Activated naive CD4-positive, alpha-beta T cell treated with anti-CD3 and anti-CD28 coated beads, Interleukin-2, amount 50 U/mL, for 16 hours (primary cell): ENCODE data around the gene JAML.
"Not testable (repeated sequence)": the region's sequence is repeated elsewhere in the genome, so short reads cannot be mapped to it uniquely, and the experiment has no call there.

Source experiments
- DNase-seq: peaks from one replicate; pipeline ENCODE4 v3.0.0-alpha.2; 2020

JAML gene

DNA sequence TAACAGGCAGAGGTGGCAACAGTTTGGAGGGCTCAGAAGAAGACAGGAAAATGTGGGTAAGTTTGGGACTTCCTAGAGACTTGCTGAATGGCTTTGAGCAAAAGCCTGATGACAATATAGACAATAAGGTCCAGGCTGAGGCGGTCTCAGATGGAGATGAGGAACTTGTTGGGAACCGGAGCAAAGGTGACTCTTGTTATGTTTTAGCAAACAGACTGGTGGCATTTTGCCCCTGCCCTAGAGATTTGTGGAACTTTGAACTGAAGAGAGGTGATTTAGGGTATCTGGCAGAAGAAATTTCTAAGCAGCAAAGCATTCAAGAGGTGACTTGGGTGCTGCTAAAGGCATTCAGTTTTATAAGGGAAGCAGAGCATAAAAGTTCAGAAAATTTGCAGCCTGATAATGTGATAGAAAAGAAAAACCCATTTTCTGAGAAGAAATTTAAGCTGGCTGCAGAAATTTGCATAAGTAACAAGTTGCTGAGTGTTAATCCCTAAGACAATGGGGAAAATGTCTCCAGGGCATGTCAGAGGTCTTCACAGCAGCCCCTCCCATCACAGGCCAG is 33.8 kb downstream of the JAML start:
- DNase-seq: not testable (repeated sequence)

DNA sequence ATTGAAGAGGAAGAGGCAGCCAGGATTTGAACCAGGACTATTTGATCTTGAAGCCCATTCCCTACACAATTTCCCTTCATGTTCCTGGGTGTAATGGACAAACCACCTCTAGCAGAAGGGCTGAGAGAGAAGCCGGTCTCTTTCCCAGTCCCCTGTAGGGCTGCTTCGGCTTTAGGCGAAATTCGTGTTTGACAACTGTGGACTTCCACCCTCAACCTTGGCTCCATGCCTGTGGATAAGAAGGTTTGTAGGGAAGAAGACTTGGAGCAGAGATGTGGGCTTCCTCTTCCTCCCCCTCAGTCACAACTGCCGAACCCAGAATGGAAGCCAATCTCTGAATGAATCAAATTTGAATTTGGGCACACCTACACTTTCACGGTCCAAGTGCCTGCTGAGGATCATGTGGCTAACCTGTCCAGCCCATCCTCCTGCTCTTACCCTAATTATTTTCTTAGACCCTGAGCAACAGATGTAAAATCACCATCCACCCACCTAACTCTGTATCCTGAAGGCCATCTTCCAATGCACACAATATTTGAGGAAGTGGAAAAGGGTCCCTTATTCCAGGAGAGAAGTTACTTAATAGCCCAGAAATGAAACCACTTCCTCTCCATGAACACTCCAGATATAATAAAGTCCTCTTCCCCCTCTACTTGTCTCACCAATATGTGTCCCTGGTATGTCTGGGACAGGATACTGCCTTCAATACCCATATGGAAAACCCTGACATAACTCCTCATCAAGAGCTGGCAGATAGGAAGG is 38.3 kb downstream of the JAML start:
- no peak for DNase-seq

DNA sequence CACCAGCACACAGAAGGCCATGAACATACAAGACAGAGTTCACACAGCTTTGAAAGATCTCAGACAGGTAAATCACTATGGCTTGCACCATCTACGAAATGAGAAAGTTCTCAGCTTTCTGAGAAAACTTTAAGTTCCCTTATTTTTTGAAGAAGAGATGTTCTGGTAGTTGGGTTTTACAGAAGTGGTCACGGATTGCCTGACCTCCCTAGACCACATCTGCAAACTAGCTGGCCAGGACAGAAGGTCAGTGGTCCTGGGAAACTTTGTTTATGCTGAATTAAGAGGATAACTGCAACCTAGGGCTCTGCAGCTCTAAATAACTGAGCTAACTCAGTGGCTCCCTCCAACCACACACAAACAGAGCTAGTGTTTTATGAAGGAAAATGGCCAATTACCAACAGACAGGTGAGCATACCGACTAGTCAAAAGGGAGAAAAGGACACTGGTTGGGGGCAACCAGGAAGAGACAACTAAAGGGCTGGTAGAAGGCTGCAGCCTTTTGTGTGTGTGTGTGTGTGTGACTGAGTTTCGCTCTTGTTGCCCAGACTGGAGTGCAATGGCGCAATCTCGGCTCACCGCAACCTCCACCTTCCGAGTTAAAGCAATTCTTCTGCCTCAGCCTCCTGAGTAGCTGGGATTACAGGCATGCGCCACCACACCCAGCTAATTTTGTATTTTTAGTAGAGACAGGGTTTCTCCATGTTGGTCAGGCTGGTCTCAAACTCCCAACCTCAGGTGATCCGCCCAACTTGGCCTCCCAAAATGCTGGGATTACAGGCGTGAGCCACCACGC is 39.8 kb downstream of the JAML start:
- DNase-seq: no peak

DNA sequence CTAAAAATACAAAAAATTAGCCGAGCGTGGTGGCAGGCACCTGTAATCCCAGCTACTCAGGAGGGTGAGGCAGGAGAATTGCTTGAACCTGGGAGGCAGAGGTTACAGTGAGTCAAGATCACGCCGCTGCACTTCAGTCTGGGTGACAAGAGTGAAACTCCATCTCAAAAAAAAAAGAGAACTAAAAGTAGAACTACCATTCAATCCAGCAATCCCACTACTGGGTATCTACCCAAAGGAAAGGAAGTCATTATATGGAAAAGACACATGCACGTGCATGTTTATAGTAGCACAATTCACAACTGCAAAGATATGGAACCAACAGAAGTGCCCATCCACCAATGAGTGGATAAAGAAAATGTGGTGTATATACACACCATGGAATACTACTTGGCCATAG is 41.1 kb downstream of the JAML start:
- DNase-seq: not testable (repeated sequence)

DNA sequence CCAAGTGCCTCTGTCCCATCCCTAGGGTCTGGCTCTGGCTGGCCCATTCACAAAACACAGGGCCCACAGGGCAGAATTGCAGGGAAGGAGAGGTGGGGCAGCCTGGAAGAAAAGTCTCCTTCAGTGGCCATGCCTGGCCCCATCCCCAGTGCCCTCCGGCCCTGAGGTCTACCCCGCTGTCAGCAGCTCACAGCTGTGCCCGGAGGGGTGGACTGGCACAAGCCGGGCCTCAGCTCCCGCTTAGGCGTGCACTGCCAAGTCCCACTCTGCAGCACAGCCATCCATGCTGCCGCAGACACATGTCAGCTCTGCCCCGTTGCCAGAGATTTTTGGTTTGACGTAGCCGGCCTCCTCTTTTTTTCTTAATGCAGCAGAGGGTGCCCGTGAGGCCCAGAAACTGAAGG is 44.5 kb downstream of the JAML start:
- DNase-seq: no peak

DNA sequence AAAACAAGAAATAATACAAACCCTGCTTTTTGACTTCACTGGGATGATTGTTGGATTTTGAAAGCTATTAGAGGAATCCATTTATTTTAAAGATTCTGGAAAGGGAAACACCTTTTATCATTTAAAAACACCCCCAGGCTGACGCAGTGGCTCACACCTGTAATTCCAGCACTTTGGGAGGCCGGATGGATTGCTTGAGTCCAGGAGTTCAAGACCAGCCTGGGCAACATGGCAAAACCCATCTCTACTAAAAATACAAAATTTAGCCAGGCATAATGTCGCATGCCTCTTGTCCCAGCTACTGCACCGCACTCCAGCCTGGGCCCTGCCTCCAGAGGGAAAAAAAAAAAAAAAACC is 48.1 kb downstream of the JAML start:
- no peak for DNase-seq

DNA sequence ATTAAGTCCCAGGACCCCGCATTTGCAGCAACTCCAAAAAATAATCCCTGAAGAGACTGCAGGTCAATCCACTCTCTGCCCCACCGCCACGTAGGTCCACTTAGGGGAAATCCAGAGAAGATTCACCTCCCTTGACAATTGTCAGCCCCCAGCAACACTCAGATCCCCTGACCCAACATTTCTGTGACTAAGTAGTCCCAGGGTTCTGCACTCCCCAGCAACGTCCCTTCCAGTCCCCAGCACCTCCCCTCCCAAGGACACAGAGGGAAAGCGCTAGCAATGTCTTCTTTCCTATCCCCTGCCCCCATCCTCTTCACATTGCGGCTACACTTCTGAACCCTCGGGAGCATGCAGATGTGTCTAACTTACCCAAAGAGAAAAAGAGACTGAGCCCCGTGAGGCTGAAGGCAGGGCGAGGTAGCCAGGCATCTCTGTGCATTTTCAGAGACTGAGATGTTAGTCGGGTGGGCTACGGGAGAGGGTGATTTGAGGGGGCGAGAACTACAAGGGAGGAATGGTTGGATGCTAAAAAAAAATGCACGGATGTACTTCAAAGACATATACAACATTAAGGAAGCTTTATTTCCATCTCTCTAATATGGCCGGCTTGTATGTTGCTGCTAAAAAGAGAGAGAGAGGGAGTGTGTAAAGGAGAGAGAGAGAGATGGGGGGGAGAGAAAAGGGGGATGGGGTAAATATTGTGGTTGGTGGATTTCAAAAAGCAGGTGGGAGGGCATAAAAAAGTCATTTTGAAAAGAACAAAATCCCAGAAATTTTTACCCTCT is 48.6 kb downstream of the JAML start, which contains the start of gene SCN2B:
Gene SCN2B, minus strand, starts transcription at position 647 of the 785 bp plus-strand sequence. Its CDS starts 208 bp downstream, at position 439.
- DNase-seq: no peak

DNA sequence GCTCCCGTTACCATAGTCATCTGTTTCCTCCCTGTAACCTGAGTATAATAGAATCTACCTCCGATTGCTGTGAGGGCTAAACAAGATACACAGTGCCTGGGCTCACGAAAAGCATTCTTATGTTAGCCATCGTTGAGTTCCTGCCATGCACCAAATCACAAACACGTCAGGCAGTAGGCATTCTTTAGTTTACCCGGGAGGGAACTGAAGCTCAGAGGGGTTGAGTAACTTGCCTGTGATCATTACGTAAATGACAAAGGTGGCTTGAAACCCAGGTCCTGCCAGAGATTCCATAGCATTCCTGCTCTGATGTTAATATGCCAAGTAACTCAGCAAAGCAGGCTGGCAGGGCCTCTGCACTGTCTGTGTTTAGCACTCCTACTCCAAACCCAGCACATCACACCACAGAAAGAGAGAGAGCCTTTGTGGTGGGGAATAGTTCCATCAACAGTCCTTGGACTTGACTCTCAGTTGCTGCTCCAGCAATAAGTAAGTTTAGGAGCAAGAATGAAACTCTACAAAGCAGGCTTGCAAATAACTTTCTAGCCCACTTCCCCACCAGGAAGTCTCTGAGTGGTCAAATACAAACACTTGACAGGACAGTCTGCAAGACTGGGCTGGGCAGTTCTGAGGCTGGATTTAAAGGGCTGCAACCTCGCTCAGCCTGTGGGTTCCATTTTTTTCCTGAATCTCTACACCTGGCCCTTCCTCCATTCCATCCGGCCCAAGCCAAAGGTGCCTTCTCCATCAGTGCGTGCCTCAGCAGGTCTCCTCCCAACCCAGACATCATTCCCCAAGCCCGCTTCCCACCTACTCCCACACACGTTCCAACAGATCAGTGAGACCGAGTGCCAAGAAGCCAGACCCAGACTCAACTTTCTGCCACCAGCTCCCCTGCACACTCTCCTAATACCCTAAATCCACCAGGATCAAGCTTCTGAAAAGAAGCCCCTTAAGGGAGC is 49.5 kb downstream of the JAML start:
- DNase-seq: no peak

DNA sequence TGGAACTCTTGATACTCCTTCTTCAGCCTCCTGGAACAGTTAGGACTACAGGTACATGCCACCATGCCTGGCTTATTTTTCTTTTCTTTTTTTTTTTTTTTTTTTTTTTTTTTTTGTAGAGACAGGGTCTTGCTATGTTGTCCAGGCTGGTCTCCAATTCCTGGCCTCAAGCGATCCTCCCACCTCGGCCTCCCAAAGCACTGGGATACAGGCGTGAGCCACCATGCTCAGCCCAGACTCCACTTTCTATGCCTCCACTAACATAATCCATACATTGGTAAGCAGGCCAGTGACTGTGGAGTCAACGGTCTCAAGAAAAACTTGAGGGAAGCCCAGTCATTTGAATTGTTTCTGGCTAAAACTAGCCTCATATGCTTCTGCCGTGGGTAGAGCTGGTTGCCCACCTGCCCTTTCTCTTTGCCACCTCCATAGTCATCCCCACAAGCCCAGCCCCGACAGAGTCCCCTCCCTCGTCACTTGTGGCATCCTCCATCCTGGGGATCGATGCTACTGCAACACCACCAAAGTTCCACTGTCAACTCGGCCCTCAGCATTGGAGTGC is 50.7 kb downstream of the JAML start:
- no peak for DNase-seq

DNA sequence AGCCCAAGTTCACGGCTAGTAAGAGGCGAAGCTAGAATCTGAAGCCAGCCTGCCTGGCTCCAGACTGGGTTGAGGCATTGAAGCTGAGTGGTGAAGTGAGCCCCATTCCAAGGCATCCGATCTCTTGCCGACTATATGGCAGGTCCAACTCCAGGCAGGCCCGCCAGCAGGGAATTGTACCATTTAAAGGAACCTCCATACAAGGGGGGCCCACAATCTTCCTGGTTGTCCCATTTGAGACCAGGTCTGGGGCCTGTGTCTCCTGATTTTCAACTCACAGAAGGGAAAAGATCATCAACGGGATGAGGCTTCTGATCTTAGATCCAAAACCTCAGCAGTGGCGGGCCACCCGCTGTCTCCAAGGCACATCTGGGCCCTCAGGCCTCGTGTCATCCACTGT is 52.5 kb downstream of the JAML start:
- DNase-seq: no peak

DNA sequence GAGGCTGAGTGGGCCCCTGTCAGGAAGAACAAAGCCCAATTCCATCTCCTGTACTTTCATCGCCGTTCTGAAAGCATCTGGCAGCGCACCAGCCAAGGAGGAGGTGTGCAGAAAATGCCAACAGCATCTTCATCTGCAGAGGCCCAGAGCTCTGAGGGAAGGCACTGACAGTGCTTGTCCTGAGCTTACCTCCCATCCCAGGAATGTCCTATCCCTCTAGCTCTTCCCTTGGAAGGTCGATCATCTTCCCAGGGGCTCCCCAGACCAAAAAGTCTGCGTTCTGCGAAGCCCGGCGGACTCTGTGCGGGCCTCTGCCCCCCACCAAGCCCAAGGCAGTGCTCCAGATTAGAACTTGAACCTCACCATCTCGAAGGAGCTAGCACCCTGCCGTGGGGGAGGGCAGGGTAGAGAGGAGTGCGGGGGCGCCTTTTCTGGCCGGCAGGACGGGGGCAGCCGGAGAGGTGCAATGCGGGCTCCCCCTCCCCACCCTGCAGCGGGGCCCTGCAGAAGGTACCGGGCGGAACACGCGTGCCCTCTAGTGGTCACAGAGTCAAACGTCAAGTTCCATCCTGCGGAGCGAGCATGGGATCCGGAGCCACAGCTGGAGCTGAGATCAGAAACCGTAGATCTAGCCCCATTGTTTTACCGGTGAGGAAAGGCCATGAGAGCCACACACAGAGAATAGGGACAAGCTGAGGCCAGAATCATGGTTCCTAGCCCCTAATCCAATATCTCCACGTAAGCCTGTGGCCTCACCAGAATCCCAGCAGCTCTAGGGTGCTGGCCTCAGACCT is 53.3 kb downstream of the JAML start:
- DNase-seq: peak; percentile 75

DNA sequence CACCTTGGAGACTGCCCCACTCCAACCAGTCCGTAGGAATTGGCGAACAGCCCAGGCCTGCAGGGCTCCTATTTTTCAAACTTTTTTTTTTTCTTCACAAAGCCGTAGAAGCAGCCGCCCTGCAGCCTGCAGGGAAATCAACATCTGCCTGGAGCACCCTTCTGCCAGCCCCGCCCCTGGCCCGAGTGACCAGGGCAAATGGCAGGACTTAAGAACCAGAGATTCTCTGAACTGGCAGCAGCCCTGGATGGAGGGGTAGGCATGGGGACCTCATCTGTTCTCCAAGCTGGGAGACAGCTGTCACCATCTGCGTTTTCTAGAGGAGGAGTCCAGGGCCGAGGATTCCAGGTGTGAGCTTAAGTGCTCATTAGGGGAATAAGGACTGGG is 53.9 kb downstream of the JAML start:
- DNase-seq: no peak

DNA sequence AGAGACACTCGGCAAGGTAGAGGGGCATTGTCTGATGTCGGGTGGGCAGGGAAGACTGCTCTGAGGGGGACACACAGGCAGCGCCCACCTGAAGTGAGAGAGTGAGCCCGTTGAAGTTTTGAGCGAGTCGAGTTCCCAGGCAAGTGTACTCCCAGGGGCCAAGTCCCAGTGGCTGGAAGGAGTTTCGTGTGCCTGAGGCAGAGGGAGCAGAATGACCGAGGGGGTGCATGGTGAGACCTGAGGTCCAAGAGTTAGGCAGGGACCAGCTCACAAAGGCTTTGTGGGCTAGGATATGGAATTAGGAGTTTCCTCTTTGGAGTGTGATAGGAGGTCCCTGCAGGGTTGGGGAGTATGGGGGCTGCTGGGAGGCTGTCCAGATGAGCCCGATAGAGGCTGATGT is 54.6 kb downstream of the JAML start:
- DNase-seq: no peak

DNA sequence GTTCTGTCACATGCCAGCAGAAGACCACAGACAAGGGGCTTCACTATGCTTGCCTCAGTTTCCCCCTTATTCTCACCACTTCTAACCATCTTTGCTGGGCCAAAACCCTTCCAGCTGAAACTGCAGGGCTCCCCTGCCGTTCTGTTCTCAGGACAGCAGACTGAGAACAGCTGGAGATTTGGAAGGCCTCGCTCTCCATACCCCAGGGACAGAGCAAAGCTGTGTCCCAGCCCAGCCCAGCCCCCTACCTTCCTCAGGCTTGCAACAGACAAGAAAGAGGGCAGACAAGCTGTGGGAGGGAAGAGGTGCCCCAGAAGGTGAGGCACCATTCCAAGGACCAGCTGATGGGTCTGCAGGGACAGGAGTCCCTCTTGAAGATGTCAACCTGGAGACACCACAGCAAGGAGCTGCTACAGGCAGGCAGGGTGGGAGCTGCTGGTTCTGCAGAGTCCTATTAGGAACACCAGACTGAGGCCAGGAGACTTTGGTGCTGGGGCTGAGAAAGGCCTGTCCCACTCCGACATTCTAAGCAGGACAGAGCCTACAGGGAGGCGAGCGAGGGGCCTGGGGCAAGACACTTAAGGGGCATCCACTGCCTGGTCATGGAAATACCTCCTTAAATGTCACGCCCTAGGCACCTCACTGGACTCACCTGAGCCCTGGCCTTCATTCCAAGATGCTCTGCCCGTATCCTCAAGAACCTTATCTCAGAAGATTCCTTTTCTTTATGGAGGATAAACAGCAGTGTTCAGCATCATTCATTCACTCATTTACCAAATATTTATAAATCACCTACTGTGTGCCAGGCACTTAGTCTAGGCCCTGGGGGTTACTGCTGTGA is 55.3 kb downstream of the JAML start:
- DNase-seq: no peak

DNA sequence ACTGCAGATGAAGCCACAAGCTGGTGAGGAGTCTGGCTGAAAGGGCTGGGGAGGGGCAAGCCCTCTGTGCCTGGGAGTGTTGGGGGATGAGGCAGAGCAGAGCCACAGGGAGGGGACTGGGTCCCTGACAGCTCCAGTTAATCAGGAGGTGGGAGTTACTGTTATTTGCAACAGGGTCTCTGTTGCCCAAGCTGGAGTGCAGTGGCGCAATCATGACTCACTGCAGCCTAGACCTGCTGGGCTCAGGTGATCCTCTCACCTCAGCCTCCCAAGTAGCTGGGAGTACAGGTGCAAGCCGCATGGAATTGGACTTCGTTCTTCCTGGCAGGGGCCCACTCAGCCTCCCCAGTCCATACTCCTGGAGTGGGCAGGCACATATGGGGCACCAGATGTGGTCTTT is 56.1 kb downstream of the JAML start:
- DNase-seq: no peak

DNA sequence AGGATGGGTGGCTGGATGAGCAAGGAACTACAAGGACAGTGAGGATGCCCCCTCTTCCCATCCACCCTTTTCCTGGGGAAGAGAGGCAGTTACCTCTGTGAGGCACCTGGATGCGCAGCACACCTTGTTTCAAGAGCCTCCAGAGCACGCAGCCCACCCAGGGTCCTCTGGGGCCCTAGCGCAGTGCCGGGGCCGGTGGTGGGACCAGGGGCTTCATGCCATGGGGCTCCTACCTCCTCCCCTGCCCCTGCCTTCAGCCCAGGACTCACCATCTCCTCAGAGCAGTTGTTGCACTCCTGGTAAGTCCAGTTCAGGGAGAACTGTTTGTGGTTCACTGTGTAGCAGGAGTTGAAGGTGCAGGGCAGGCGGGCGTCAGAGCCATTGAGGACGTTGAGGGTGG is 56.5 kb downstream of the JAML start:
- DNase-seq: no peak

DNA sequence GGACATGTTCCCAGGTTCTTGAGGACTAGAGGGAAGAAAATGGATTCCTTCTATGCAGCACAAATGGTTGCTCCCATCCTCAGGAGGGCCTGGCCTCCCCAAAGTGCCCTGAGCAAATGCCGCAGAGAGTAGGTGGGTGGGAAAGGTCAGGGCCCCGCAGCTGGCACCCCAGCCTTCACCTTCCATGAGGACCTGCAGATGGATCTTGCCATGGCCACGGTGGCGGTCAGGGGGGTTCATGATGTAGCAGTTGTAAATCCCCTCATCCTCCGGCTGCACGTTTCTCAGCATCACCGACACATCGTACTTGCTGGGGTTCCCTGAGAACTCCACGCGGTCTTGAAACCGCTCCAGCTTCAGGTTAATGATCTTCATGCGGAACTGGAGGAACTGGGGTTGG is 56.9 kb downstream of the JAML start:
- no peak for DNase-seq

DNA sequence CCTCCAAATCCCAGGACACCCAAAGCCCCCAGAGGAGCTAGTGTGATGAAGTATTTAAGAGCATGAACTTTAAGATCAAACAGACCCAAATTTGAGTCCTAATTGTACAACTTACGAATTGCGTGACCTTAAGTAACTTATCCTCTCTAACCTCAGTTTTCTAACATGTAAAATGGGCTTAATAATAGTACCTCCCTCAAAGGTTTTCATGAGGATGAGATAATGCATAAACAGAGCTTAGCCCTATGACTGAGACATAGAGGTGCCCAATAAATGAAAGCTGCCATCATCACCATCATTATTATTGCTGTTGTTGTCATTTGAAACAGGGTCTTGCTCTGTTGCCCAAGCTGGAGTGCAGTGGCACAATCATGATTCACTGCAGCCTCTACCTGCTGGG is 57.6 kb downstream of the JAML start:
- no peak for DNase-seq

DNA sequence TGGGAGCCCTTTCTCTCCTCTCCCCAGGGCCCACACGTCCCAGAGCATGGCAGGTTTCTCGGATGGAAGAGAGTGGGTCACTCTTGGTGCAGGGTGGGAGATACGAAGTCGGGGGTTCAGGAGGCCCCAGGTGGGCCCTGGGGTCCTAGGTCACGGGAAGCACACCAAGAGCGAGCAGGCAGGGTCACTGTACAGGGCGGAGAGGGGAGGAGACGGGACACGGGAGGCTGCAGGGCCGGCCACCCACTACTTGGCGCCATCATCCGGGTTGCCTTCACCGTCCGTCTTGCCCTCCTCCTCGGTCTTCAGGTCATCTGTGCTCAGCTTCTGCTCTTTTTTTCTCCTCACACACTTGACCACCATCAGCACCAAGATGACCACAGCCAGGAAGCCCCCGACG is 58.2 kb downstream of the JAML start:
- DNase-seq: no peak

DNA sequence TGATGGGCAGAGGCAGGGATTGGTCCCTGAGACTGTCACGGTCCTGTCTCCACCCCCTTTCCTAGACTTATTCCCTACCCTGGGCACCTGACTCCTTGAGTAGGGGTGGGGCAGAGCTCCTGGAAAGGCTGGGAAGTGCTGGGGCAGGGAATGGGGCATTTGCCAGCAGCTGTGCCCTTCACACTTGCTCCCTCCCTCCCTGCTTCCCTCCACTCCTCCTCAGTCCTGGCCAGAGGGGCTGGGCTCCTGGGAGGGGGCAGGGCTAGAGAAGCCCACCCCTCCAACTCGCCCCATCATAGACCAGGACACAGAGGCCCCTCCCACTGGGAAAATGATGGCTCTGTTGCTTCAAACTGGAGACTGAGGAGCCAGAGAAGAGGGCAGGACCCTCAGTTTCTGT is 59.9 kb downstream of the JAML start:
- DNase-seq: no peak
